Activated naive CD8-positive, alpha-beta T cell treated with anti-CD3 and anti-CD28 coated beads for 36 hours (primary cell): Measurements from ENCODE around the gene BCKDK. TPM values are rescaled to one million over a fixed set of nuclear protein-coding genes. Genes with fewer than 3 reads are reported as not detected.
A peak's percentile ranks its signal among the peaks of the same experiment; 100 is the strongest.

Source experiments
- DNase-seq: peaks from one replicate; pipeline ENCODE4 v3.0.0; 2021
- H3K27ac Mint-ChIP-seq: one replicate; pipeline ENCODE4 v1.8.0; 2022; ENCODE audit warnings: mild to moderate bottlenecking, moderate library complexity, mixed read lengths
- H3K27me3 Mint-ChIP-seq: one replicate; pipeline ENCODE4 v1.8.0; 2022; ENCODE audit warnings: mild to moderate bottlenecking, mixed read lengths
- H3K36me3 Mint-ChIP-seq: one replicate; pipeline ENCODE4 v1.8.0; 2021; ENCODE audit warnings: mild to moderate bottlenecking, mixed read lengths
- H3K4me1 Mint-ChIP-seq: one replicate; pipeline ENCODE4 v1.8.0; 2021; ENCODE audit warnings: mixed read lengths
- H3K4me3 Mint-ChIP-seq: one replicate; pipeline ENCODE4 v1.8.0; 2022; ENCODE audit warnings: mild to moderate bottlenecking, moderate library complexity, mixed read lengths
- H3K9me3 Mint-ChIP-seq: one replicate; pipeline ENCODE4 v1.8.0; 2022; ENCODE audit warnings: mixed read lengths
- total RNA-seq, 2 experiments: library from RNA; stranded (reverse); gene quantifications; one replicate each; pipeline ENCODE4 v1.2.3, GENCODE V29; 2021

BCKDK gene
- 10 to 100 TPM; 45.5 to 49.3 TPM for total RNA-seq

- Mint-ChIP-seq H3K9me3 (no peaks in the 10 kb centered on the region), H3K27me3 (no peaks in the 10 kb centered on the region), H3K4me3 (peak within 1 kb of the TSS; percentile 81), H3K4me1 (peaks cover 21% of the 10 kb centered on the region), H3K36me3 (peaks cover 8% of the 10 kb centered on the region), H3K27ac (peak within 1 kb of the TSS; percentile 95)
- peak; percentile 85 for DNase-seq
Observed at GRCh38 chr16:31108035-31108793, at the start of gene BCKDK. Gene BCKDK, plus strand, starts transcription at chr16:31108386. Its CDS starts 838 bp downstream, at chr16:31109224.

GRCh38 chr16:31061126-31061812 lies 46.9 kb upstream of the BCKDK start:
- no peak overlapping the region for H3K27ac Mint-ChIP-seq
- no peaks in the 10 kb centered on the region for H3K27me3 Mint-ChIP-seq
- H3K4me1 Mint-ChIP-seq = peaks cover 27% of the 10 kb centered on the region
- H3K9me3 Mint-ChIP-seq = no peaks in the 10 kb centered on the region
- no peak overlapping the region for H3K4me3 Mint-ChIP-seq
- DNase-seq = no peak
- H3K36me3 Mint-ChIP-seq = peaks cover 18% of the 10 kb centered on the region

GRCh38 chr16:31061813-31062440 lies 46.3 kb upstream of the BCKDK start:
- no peaks in the 10 kb centered on the region for H3K9me3 Mint-ChIP-seq
- H3K4me3 Mint-ChIP-seq = no peak overlapping the region
- peaks cover 28% of the 10 kb centered on the region for H3K4me1 Mint-ChIP-seq
- H3K27ac Mint-ChIP-seq = no peak overlapping the region
- H3K27me3 Mint-ChIP-seq = no peaks in the 10 kb centered on the region
- peaks cover 16% of the 10 kb centered on the region for H3K36me3 Mint-ChIP-seq
- DNase-seq = no peak

- no peak overlapping the region for H3K4me3 Mint-ChIP-seq
- no peak for DNase-seq
- H3K4me1 Mint-ChIP-seq = peaks cover 28% of the 10 kb centered on the region
- peaks cover 16% of the 10 kb centered on the region for H3K36me3 Mint-ChIP-seq
- H3K27me3 Mint-ChIP-seq = no peaks in the 10 kb centered on the region
- no peak overlapping the region for H3K27ac Mint-ChIP-seq
- H3K9me3 Mint-ChIP-seq = no peaks in the 10 kb centered on the region
Observed at GRCh38 chr16:31063495-31063842, 44.7 kb upstream of the BCKDK start.

GRCh38 chr16:31063843-31064611 lies 44.2 kb upstream of the BCKDK start:
- Mint-ChIP-seq H3K9me3 (no peaks in the 10 kb centered on the region), H3K36me3 (peaks cover 16% of the 10 kb centered on the region), H3K27ac (peak overlapping the region; percentile 3), H3K4me3 (no peak overlapping the region), H3K4me1 (peaks cover 31% of the 10 kb centered on the region), H3K27me3 (no peaks in the 10 kb centered on the region)
- no peak for DNase-seq

GRCh38 chr16:31064882-31065461 lies 43.2 kb upstream of the BCKDK start:
- DNase-seq = no peak
- Mint-ChIP-seq H3K4me3 (peak overlapping the region; percentile 7), H3K27me3 (no peaks in the 10 kb centered on the region), H3K27ac (peak overlapping the region; percentile 3), H3K36me3 (peaks cover 16% of the 10 kb centered on the region), H3K9me3 (no peaks in the 10 kb centered on the region), H3K4me1 (peaks cover 34% of the 10 kb centered on the region)

- no peaks in the 10 kb centered on the region for H3K27me3 Mint-ChIP-seq
- H3K9me3 Mint-ChIP-seq = no peaks in the 10 kb centered on the region
- H3K4me3 Mint-ChIP-seq = no peak overlapping the region
- H3K36me3 Mint-ChIP-seq = peaks cover 17% of the 10 kb centered on the region
- no peak for DNase-seq
- H3K4me1 Mint-ChIP-seq = peaks cover 43% of the 10 kb centered on the region
- H3K27ac Mint-ChIP-seq = no peak overlapping the region
Observed at GRCh38 chr16:31067342-31067741, 40.8 kb upstream of the BCKDK start.

GRCh38 chr16:31071861-31072260 lies 36.3 kb upstream of the BCKDK start:
- Mint-ChIP-seq H3K27ac (peak overlapping the region; percentile 96), H3K9me3 (no peaks in the 10 kb centered on the region)
- no peak for DNase-seq

GRCh38 chr16:31072540-31073141 lies 35.5 kb upstream of the BCKDK start:
- Mint-ChIP-seq H3K36me3 (peaks cover 15% of the 10 kb centered on the region), H3K27ac (peak overlapping the region; percentile 96), H3K4me1 (peaks cover 30% of the 10 kb centered on the region), H3K4me3 (peak overlapping the region; percentile 98), H3K9me3 (no peaks in the 10 kb centered on the region), H3K27me3 (no peaks in the 10 kb centered on the region)
- no peak for DNase-seq

More at GRCh38 chr16:31071861-31072260, 36.3 kb upstream of the BCKDK start:
- peaks cover 14% of the 10 kb centered on the region for H3K36me3 Mint-ChIP-seq
- peak overlapping the region; percentile 98 for H3K4me3 Mint-ChIP-seq
- H3K27me3 Mint-ChIP-seq = no peaks in the 10 kb centered on the region
- peaks cover 30% of the 10 kb centered on the region for H3K4me1 Mint-ChIP-seq

GRCh38 chr16:31073142-31073969 lies 34.8 kb upstream of the BCKDK start:
- DNase-seq = peak; percentile 90
- H3K27me3 Mint-ChIP-seq = no peaks in the 10 kb centered on the region
- peaks cover 34% of the 10 kb centered on the region for H3K4me1 Mint-ChIP-seq
- H3K27ac Mint-ChIP-seq = peak overlapping the region; percentile 96
- no peaks in the 10 kb centered on the region for H3K9me3 Mint-ChIP-seq
- H3K36me3 Mint-ChIP-seq = peaks cover 21% of the 10 kb centered on the region
- H3K4me3 Mint-ChIP-seq = peak overlapping the region; percentile 98

- Mint-ChIP-seq H3K9me3 (no peaks in the 10 kb centered on the region), H3K36me3 (peaks cover 21% of the 10 kb centered on the region), H3K4me3 (peak within 1 kb of the TSS; percentile 98), H3K4me1 (peaks cover 29% of the 10 kb centered on the region), H3K27ac (peak within 1 kb of the TSS; percentile 96), H3K27me3 (no peaks in the 10 kb centered on the region)
- peak; percentile 98 for DNase-seq
Observed at GRCh38 chr16:31073970-31074813, 34.0 kb upstream of the BCKDK start, which contains the start of the genes ZNF646 and ZNF668. Gene ZNF646, plus strand, starts transcription at chr16:31074422. Its CDS starts 1,903 bp downstream, at chr16:31076325. Gene ZNF668, minus strand, starts transcription at chr16:31074240. Its CDS starts 9,781 bp downstream, at chr16:31064459.

GRCh38 chr16:31074814-31075183 lies 33.4 kb upstream of the BCKDK start:
- Mint-ChIP-seq H3K27me3 (no peaks in the 10 kb centered on the region), H3K36me3 (peaks cover 24% of the 10 kb centered on the region), H3K4me1 (peaks cover 30% of the 10 kb centered on the region), H3K4me3 (peak overlapping the region; percentile 93), H3K27ac (peak overlapping the region; percentile 95), H3K9me3 (no peaks in the 10 kb centered on the region)
- no peak for DNase-seq

- H3K27ac Mint-ChIP-seq = peak overlapping the region; percentile 48
- peaks cover 34% of the 10 kb centered on the region for H3K4me1 Mint-ChIP-seq
- peak overlapping the region; percentile 22 for H3K4me3 Mint-ChIP-seq
Observed at GRCh38 chr16:31076319-31076718, 31.9 kb upstream of the BCKDK start.

More at GRCh38 chr16:31076319-31076718, 31.9 kb upstream of the BCKDK start:
- no peak for DNase-seq
- Mint-ChIP-seq H3K27me3 (no peaks in the 10 kb centered on the region), H3K9me3 (no peaks in the 10 kb centered on the region), H3K36me3 (peaks cover 25% of the 10 kb centered on the region)
